Stimulated activated CD8-positive, alpha-beta memory T cell treated with anti-CD3 and anti-CD28 coated beads, Interleukin-4, amount 100 ng/mL, for 24 hours (primary cell): Measurements from ENCODE around the gene MDM2.

Experiments used
- DNase-seq: peaks from one replicate; pipeline ENCODE4 v3.0.0-alpha.2; 2020; ENCODE audit warnings: low read depth

MDM2 gene

GRCh38 chr12:68878846-68879245 is 70.9 kb downstream of the MDM2 start:
- no peak for DNase-seq

GRCh38 chr12:68880660-68881325 is 72.8 kb downstream of the MDM2 start:
- DNase-seq: no peak

DNA sequence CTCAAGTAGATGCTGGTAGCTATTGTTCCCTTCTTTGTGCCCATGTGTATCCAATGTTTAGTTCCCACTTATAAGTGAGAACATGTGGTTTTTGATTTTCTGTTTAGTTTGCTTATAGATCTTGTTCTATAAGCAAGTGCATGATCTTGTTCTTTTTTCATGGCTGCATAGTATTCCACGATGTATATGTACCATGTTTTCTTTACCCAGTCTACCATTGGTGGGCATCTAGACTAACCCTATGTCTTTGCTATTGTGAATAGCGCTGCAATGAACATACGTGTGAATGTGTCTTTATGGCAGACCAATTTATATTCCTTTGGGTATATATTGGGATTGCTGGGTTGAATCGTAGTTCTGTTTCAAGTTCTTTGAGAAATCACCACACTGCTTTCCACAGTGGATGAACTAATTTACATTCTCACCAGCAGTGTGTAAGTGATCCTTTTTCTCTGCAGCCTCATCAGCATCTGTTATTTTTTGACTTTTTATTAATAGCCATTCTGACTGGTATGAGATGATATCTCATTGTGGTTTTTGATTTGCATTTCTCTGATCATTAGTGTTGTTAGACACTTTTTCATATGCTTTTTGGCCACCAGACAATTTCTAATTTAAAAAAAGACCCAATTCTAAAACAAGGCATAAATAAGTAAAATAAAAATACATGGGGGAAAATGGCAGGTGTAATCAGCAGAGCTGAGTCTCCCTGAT is 74.4 kb downstream of the MDM2 start:
- DNase-seq: no peak

- no peak for DNase-seq
Measured at GRCh38 chr12:68883151-68883550, 75.2 kb downstream of the MDM2 start.

- no peak for DNase-seq
Measured at GRCh38 chr12:68884251-68884650, 76.3 kb downstream of the MDM2 start.

DNA sequence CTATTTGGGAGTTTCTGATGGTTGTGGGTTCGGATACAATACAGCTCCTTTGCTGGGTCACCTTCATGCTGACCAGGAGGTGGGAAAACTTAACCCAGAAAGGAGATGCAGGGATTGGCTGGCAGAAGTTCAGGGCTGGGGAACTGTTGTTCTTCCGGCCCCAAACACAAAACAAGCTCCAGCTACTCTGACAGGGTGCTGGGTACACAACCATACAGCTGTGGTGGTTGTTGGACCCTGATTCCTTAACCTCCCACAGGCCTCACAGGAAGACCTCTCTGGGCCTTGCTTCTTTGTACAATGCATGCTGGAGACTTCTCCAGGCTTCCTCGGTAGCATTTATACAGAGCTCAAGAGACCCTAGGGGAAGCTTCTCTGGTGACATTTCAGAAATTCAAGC is 77.4 kb downstream of the MDM2 start:
- DNase-seq: no peak

DNA sequence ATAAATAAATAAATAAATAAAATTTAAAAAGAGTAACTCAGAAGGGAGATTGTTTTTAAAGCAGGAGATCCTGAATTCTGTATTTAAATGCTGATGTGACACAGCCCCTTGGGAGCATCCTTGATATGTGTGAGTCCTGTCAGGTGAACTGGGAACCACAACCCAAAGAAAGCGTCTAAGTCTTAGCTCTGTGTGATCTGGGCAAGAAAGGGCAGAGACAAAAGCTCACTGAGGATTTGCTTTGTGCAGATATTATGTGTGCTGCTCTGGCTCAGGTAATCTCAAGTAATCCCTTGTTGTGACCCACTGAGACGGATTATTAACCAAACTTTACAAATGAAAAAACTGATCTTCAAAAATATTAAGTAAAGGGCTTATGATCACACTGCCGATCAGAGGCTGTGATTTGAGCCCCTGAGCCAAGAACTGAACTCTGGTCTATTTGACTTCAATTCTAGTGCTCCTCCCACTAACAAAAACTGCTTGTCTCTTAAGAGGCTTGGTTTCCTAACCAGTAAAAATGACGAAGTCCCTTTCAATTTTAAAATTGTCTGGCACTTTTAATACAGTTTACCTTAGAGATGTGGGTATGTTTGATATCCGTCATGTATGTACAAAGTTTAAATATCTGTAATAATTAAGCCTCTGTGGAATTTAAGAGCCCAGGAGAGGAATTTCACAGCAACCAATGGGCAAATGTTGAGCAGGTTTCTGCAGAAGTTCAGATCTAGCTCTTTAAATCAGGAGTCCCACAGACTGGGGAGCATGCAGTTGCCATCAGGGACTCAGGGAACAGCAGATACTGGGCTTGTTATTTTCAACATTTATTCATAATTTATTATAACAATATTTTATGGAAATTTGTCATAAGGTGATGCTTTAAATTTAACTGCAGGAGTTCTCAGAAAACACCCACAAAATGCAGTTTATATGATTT is 78.9 kb downstream of the MDM2 start:
- DNase-seq: no peak

GRCh38 chr12:68887641-68888040 is 79.7 kb downstream of the MDM2 start:
- no peak for DNase-seq

- no peak for DNase-seq
Measured at GRCh38 chr12:68888243-68888642, 80.3 kb downstream of the MDM2 start.

GRCh38 chr12:68890701-68891113 is 82.7 kb downstream of the MDM2 start:
- DNase-seq: no peak

DNA sequence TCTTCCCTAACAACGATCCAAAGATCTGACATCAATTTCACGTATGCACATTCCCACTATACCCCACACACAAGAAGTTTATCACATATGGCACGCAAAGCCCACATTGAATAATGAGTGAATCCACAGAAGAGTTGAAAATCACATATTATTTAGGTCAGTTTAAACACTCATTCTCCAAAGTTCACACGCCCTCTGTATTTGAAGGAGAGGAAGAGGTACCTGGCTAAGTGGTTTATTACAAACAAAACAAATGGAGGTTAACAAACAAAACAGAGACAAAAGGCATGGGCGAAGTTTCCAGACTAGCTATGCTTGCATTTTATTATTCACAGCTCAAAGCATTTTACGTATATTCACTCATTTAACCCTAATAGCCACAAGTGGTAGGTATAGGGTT is 83.2 kb downstream of the MDM2 start:
- no peak for DNase-seq

GRCh38 chr12:68893201-68893600 is 85.2 kb downstream of the MDM2 start:
- no peak for DNase-seq

DNA sequence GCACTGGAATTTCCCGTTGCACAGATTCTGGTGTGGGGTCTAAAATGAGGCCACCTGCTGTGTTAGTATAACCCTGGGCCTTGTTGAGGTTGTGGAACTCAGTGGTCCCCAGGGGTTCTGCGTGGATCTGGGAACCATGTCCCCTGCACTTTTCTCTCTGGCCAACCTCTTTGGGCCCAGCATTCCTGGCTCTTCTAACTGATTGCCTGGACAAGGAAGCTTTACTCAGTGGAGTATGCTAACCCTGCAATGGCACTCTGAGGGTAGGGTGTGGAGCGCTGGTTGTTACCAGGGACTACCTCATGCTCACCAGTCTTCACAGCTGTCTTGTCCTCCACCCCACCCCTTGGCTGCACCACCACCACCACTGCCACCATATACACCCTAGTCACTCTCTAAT is 85.8 kb downstream of the MDM2 start:
- DNase-seq: no peak

DNA sequence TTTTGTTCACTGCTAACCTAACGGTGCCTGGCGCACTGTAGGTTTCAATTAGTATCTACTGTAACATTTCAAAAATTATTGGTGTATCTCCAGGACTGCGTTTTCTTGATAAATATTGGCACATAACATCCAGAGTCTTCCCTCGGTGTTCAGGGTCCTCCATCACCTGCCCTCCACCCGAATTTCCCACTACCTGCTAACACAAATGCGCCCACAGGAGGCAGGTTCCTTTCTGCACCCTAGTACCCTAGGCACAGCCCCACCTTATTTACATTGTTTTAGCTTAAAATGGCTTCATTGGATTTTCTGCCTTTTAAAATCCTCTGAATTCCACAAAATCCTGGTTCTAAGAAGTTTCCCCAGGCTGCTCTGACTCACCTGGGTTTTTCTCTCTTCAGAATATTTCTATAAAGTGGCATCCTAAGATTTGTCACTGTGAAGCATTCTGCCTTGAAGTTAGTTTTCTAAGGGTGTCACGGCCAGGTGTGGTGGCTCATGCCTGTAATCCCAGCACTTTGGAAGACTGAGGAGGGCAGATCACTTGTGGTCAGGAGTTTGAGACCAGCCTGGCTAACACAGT is 86.4 kb downstream of the MDM2 start:
- no peak for DNase-seq

GRCh38 chr12:68896881-68897540 is 89.0 kb downstream of the MDM2 start:
- DNase-seq: no peak

- no peak for DNase-seq
Measured at GRCh38 chr12:68899251-68899771, 91.3 kb downstream of the MDM2 start.

DNA sequence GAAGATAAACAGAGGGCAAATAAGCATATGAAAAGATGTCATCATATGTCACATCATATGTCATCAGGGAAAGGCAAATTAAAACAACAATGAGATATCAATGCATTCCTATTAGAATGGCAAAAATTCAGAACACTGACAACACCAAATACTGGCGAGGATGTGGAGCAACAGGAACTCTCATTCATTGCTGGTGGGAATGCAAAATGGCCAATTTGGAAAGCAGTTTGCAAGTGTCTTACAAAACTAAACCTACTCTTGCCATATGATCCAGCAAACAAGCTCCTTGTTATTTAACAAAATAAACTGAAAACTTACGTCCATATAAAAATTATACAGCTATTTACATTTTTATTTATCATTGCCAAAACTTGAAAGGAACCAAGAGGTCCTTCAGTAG is 92.3 kb downstream of the MDM2 start:
- DNase-seq: no peak
